Inflammatory macrophage treated with lipopolysaccharide for 4 hours (primary cell): ENCODE results near the gene KCNG2.
A peak's percentile ranks its signal among the peaks of the same experiment; 100 is the strongest.

ENCODE experiments used
- DNase-seq: peaks from one replicate; pipeline ENCODE4 v3.0.0-alpha.2; 2020

The KCNG2 gene

GRCh38 chr18:79823120-79823519, 25.4 kb downstream of the KCNG2 start:
- no peak for DNase-seq

GRCh38 chr18:79825913-79826312, 28.2 kb downstream of the KCNG2 start:
- DNase-seq = peak; percentile 58

- DNase-seq = no peak
Measured at GRCh38 chr18:79826966-79827365, 29.2 kb downstream of the KCNG2 start.

GRCh38 chr18:79828258-79828657, 30.5 kb downstream of the KCNG2 start:
- no peak for DNase-seq

- DNase-seq = no peak
Measured at GRCh38 chr18:79829136-79829854, 31.6 kb downstream of the KCNG2 start.

GRCh38 chr18:79832169-79832568, 34.4 kb downstream of the KCNG2 start:
- no peak for DNase-seq

- DNase-seq = no peak
Measured at GRCh38 chr18:79834834-79835233, 37.1 kb downstream of the KCNG2 start.

- DNase-seq = no peak
Measured at GRCh38 chr18:79841936-79842335, 44.2 kb downstream of the KCNG2 start.

GRCh38 chr18:79844999-79845563, 47.3 kb downstream of the KCNG2 start:
- no peak for DNase-seq

GRCh38 chr18:79846936-79847557, 49.3 kb downstream of the KCNG2 start:
- DNase-seq = no peak

- no peak for DNase-seq
Measured at GRCh38 chr18:79847606-79848293, 50.0 kb downstream of the KCNG2 start.

- DNase-seq = no peak
Measured at GRCh38 chr18:79848294-79848578, 50.5 kb downstream of the KCNG2 start.

- DNase-seq = no peak
Measured at GRCh38 chr18:79848579-79849327, 51.0 kb downstream of the KCNG2 start.

- no peak for DNase-seq
Measured at GRCh38 chr18:79849328-79850207, 51.8 kb downstream of the KCNG2 start.

- DNase-seq = no peak
Measured at GRCh38 chr18:79850731-79851130, 53.0 kb downstream of the KCNG2 start.

GRCh38 chr18:79851489-79851888, 53.8 kb downstream of the KCNG2 start:
- no peak for DNase-seq

GRCh38 chr18:79851950-79852349, 54.2 kb downstream of the KCNG2 start:
- no peak for DNase-seq

- DNase-seq = no peak
Measured at GRCh38 chr18:79852561-79853302, 55.0 kb downstream of the KCNG2 start.

- no peak for DNase-seq
Measured at GRCh38 chr18:79853303-79853992, 55.7 kb downstream of the KCNG2 start.

GRCh38 chr18:79853993-79854364, 56.2 kb downstream of the KCNG2 start:
- DNase-seq = no peak
